NK-92 treated with Interleukin-12 subunit alpha and Interleukin-12 subunit beta, amount 100 ng/mL, for 24 hours (cell line): ENCODE results near the gene PPARGC1A.

Experiments used
- DNase-seq: peaks from one replicate; lab custom pipeline; 2025; lab: John Stamatoyannopoulos, UW

The PPARGC1A gene, protein sequence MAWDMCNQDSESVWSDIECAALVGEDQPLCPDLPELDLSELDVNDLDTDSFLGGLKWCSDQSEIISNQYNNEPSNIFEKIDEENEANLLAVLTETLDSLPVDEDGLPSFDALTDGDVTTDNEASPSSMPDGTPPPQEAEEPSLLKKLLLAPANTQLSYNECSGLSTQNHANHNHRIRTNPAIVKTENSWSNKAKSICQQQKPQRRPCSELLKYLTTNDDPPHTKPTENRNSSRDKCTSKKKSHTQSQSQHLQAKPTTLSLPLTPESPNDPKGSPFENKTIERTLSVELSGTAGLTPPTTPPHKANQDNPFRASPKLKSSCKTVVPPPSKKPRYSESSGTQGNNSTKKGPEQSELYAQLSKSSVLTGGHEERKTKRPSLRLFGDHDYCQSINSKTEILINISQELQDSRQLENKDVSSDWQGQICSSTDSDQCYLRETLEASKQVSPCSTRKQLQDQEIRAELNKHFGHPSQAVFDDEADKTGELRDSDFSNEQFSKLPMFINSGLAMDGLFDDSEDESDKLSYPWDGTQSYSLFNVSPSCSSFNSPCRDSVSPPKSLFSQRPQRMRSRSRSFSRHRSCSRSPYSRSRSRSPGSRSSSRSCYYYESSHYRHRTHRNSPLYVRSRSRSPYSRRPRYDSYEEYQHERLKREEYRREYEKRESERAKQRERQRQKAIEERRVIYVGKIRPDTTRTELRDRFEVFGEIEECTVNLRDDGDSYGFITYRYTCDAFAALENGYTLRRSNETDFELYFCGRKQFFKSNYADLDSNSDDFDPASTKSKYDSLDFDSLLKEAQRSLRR

DNA sequence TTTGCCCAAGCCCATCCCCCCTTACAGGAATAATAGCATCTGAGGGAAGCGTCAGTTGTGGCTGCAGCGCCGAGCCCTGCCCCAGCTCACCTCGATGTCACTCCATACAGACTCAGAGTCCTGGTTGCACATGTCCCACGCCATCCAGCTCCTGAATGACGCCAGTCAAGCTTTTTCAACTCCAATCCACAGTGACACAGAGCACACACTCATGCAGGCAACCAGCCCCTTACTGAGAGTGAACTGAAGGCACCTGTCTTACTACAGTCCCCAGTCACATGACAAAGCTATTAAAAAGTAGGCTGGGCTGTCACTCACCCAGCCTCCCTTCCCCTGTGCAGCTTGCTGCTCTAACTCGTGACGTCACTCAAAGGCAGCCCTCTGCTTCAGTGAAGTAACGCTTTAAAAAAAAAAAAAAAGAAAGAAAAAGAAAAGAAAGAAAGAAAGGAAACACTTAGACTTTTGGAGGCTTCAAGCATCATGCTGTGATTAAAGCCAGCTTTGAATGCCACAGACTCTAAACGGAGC lies at the start of gene PPARGC1A:
Gene PPARGC1A, minus strand, starts transcription at position 234 of the 528 bp plus-strand sequence. Its CDS starts 90 bp downstream, at position 144.
- no peak for DNase-seq

DNA sequence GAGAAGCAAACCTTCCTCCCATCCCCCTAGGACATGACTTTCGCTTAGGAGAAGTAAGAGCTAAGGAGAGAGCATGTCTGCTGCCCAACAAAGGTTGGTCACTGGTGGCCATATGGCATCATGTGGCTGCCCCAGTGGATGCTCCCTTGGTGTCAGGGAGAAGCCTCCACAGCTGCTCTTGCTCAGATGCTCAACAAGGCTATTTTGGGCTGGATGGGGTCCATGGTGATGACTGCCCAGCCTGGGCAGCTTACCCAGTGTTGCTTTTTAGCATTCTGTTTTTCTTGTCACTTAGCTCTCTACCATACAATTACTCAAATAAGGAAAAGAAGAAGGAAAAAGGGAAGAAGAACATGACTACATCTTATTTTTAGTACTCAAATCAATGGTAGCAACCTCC lies 48.9 kb upstream of the PPARGC1A start:
- no peak for DNase-seq

DNA sequence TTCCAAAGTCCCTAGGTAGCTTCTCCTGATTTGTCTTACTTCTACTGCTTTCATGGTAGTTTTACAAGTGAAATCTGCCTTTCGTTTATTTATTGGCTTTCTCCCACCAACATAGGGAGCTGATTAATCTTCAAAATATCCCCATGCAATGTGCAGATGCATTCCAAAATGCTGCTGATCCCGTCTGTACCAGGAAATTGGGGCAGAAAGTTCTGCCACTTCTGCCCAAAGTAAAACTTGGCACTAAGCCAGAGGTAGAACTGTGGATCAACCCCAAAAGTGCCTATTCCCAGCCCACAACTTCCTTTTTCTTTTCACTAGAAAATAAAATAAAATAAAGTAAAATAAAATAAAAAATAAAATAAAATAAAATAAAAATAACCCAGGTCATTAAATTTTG lies 47.3 kb upstream of the PPARGC1A start:
- DNase-seq: no peak

DNA sequence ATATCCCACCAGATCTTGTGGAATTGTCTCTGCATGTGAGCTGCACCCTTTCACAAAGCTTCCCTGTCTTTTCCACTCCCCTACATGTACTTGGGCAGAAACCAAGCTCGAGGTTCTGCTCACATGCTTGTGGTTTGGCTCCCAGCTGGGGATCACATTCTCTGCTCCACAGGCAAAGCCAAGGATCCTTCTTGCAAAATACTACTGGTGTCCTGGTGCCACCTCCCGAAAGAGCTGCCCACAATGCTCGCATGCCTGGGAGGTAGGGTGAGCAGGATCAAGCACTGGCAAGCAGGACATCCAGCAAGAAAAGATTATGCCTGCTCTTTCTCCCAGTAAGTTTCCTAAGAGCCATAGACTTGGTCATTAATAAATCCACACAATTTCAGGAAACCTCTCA lies 45.1 kb upstream of the PPARGC1A start:
- no peak for DNase-seq

DNA sequence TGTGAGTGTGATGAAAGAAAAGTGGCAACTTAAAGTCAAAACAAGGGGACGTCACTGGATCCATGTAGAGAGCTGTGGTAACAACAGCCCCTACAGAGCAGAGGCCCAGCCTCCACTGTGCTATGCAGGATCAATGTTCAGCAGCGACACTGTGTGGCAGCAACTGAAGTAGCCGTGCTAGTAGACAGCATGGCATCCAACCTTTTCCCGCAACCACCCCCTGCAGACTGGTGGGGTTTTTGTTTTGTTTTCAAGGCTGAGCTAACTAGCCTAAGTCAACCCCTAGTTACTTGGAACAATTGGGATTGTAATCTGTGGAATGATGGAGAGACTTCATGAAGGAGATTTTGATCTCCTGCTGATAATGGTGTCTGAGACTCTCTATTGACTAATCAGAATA lies 44.4 kb upstream of the PPARGC1A start:
- DNase-seq: no peak

DNA sequence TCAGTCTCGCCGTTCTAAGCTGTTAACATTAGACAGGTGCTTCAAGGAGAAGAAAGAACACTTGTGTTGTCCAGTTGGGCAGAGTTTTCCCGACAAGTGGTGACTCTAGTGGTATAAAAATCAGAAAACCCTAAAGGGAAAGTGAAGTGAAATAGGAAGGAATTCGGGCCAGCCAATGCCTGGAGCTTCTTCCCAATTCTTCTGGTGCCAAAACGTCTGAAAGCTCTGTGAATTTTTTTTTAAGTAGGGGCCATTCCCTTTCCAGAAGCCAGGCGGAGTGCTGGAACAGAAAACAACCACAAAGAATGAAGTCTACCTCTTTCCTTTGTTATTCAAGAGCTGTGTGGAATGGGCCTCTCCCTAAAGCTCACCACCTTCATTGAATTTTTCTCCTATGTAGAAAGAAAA lies 43.1 kb upstream of the PPARGC1A start:
- DNase-seq: no peak

DNA sequence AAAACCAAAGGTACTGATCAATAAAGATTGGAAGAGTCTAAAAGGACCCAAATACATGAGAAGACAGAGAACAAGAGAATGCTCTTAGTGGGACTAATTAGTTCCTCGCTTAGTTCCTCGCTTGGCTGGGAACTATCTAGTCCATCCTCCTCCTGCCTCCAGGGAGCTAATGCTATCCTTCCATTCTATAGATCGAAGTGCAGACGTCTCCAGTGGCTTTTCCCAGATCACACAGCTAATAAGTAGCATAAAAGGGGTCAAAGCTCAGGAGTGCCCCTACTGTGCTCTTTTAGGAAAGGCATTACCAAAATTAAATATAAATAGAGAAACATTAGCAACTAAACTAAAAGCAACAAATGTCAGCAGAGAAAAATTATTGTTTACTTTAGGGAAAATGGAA lies 42.3 kb upstream of the PPARGC1A start:
- no peak for DNase-seq

DNA sequence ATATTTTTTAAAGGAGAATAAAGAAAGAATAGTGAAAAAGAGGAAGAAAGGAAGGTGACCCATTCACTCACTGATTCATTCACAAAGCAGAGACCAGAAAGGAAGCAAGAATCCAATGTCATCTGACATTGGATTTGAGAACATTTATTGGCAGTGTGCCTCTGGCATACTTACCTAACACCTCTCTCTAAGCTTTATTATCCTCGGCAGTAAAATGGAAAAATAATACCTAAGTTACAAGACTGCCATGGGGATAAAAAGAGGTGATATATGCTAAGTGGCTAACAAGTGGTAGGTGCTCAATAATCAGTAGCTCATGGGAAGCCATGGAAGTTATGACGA lies 41.6 kb upstream of the PPARGC1A start:
- no peak for DNase-seq

DNA sequence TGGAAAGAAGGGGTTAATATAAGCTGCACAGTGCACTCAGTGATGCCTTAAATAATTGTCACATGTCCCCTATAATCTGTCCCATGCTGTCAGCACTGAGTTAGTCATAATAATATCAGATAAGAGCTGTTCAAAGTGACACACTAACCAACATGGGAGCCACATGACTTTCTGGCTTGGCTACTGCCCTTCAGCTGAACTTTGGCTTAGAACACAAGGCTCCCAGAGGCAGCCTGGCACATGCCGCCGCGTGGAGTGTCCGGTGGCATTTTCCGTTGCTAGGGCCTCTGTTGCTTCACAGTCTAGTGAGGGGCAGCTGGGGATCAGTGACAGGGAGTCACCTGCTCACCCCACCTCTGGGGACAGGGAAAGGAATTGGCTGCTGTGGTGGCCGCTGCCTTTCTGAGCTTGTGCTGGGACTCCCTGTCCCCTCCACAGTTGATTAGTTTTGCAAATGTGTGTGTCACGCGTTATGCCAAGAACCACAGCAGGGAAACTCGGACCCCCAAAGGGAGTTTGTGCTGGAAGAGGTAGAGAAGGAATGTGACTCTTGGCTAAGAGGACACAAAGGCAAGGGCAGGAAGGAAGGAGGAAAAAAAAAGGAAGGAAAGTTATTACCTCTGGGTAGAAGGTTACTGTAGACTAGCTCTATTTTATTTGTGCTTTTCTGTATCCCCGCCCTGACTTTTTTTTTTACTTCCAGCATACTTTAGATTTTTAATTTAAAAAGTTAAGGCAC lies 41.1 kb upstream of the PPARGC1A start:
- DNase-seq: no peak

DNA sequence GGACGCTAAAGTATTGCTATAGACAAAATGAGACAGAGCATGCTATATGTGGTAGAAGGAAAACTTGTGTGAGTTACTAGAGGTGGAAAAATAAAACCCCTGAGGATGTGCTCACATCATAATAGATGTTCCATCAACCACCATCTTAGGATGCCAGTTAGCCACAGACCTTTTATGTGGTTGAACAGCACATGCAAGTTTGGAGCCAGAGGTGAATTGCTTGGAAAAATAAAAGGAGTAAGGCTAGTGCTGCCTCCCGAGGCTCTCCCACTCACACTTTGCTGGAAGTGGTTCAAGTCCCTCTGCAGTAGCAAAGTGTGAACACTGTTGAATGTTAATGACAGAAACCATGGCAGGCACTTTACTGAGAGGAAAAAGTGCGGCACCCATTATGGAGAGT lies 39.4 kb upstream of the PPARGC1A start:
- DNase-seq: no peak

DNA sequence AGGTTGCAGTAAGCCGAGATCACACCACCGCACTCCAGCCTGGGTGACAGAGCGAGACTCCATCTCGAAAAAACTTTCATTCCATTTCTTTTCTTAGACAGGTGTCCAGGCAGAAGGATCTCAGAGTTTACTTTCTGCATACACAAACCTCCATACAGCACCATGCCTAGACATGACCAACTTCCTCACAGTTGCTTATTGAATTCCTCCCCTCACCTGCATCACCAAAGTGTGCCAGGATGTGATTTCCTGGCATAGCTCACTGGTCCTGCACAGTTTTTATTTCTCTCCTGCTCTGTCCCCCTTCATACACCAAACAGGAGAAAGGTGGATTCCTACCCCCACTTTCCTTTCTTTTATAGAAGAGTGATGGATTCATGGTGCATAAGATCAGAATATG lies 34.7 kb upstream of the PPARGC1A start:
- DNase-seq: no peak

DNA sequence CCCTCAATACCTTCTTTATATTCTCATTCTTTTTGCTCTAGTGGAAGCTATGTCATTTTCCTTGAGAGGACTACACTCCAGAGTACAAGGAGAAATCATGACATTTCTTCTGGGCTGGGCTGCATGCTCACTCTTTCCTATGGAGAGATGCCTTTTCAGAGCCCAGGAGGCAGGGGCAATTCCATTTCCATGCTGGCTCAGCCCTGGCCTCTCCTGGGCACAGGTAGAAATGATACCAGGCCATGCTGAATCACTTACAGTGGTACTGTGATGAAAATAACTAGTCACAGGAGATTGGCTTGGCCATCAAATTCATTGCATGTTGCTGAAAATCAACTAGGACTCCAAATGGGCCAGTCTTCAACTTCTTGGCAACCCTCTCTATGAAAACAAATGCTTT lies 34.0 kb upstream of the PPARGC1A start:
- DNase-seq: no peak

DNA sequence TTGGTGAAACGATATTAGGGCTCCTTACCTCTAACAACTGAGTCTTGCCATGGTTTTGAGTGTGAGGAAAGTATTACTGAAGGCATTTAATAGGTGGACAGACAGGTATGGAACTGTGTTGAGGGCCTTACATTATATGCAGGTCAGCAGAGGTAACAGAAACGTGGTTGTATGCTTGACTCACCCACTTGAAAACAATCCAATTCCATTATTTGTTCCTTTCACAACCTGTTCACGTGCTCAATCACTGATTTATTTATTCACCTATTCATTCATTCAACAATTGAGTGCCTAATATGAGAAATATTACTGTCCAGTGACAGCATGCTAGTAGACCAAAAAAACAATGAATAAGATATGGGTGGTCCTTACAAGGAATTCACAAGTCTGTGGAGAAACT lies 33.3 kb upstream of the PPARGC1A start:
- DNase-seq: no peak

DNA sequence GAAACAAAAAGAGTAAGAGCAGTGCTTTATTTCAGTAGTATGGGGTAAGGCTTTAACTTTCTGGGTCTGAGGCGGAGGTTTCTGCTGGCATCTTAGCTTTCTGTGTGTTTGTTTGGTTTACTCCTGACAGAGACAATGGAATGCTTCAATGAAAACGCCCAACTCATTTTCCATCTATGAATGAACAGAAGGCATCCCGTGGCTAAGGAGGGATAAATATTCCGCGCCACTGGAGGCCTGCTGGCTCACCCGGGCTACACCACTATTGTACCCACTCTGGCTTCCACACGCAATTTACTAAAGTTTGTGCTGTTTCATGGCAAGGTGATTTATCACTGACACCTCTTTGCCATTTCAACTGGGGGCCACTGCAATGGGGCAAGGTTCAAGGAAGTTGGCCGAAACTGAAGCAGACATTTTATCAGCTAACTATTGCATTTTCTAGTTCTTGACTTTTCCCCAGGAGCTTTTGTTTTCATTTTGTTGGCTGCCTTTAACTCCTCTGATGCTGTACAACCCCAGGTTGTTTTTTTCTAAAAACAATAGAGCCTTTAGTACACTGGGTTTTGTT lies 32.8 kb upstream of the PPARGC1A start:
- no peak for DNase-seq

DNA sequence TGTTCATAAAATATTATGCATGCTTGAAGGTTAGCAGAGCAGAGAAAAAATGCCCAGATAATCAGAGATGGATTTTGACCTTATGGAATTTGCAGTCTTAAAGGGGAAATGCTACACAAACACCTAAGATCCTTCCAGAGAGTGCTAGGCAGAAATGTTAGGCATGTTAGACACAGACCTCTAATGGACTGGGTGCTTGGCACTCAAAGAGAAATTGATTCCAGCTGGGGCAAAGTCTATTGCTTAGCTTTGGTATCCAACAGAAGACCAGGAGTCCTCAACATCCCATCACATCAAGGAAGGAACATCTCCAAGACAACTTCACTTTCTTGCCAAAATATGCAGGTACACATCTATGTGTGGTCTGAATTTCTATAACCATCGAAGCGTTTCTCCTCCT lies 32.2 kb upstream of the PPARGC1A start:
- no peak for DNase-seq

DNA sequence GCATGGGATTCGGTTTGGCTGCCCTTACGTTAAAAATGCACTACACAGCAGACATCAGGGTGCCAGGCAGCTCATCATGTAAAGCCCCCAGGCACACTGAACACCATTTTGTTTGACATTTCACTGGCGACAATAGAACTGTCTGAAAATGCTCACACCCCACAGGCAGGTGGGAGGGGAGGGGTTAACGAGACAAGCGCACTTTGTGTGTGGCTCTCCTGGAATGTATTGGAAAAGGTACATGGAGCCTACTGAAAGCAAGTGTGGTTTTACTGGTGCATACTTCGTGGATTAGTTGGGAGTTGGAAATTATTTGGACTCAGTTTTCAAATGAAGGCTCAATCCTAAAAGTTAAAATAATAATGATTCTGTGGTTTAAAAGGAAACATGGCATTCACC lies 31.6 kb upstream of the PPARGC1A start:
- DNase-seq: no peak

DNA sequence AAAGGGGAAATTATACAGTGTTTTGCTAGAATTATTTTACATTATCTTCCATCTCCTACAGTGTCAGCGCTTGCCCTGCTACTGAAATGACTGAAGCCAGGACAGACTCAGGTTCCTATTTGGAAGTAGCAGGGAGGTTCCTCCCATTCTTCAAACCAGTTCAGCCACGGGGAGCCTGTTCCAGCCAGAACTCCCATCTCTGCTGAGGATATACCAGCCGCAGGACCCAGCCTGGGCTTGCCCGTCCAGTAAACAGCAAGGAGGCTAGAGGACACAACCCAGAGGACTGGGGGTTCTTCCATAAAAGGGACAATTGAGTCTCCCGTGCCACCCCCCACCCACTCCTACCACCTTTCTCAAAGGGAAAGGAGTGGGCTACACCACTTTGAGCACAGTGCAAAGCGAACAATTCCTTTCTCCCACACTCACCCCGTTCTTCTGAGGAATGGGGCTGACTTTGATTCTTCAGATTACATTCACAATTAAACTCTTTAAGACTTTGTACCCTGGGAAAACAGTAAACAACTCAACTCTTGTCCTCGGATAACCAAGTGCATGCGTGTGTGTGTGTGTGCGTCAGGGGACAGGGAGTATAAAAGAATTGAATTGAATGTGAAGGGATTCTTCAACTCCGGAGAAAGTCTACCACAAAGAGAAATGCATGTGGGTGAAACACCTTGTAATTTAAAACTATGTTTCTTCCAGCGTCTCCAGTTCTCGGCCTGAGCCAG lies 31.0 kb upstream of the PPARGC1A start:
- DNase-seq: no peak

DNA sequence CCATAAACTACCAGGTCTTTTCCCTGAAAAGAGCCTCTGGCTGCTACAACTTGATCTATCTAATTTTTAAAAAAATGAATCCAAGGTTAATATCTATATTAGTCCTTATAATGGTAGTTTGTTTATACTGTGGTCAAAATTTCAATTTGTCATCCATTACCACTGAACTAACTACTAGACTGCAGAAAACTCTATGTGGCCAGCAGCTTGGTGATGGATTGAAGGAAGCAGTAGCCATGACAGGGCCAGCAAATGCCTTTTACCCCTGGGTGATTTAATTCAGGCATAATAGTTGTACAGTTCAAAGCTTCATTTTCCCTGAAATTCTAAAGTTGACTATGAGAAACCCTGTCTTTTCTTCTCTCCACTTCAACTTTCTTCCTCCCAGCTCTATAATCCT lies 30.4 kb upstream of the PPARGC1A start:
- DNase-seq: no peak

DNA sequence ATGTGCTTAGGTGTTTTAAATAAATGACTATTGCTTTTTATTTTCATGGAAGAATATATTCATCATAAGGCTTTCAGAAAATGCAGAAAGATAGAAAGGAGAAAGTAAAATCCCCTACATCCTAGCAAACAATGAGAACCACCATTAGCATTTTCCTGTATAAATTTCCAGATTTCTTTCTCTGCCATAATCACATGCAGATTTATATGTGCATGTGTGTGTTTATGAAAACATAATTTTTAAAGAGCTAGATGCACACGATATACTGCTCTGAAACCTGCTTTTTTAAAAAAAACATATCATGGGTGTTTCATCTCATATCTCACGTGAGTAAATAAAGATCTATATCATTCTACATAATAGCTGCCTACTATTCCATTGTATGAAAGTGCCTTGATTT lies 26.4 kb upstream of the PPARGC1A start:
- no peak for DNase-seq

DNA sequence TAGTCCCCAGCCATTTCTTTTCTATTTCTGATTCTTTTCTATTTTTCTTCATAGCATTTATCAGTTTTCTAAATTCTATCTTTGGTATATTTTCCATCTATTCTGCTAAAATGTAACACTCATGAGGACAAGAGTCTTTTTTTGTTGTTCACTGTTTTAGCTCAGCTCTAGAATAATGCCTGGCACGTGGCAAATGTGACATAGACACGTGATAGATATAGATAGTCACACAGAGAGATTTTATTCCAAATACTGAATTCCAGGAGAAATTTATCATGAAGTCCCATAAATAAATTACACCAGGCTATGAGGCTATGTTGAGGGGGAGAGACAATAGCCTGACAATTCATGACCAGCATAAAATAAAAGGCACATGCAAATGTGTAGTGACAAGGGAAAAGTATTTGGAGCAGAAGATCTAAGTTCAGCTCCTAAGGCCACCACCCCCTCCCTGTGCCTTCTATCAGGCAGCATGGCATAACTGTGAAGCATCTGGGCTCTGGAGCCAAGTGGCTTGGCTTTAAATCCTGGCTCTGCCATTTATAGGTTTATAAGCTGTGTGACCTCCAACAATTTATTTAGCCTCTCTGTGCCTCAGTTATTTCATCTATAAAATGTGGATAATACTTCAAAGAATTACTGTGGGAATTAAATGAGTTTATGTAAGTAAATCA lies 25.7 kb upstream of the PPARGC1A start:
- DNase-seq: no peak
